Chondrocyte (in vitro differentiated cells): ENCODE measurements around the gene PLXNA4. TPM values are rescaled to one million over a fixed set of nuclear protein-coding genes. Genes with fewer than 3 reads are reported as not detected.

Experiments used
- DNase-seq: peaks from one replicate; pipeline ENCODE4 v3.0.0; 2021; ENCODE audit warnings: mixed read lengths, low spot score
- H3K27ac Mint-ChIP-seq: one replicate; pipeline ENCODE4 v1.8.0; 2021; ENCODE audit warnings: mild to moderate bottlenecking, moderate library complexity, mixed read lengths; ENCODE audit not compliant: unreplicated experiment
- H3K27me3 Mint-ChIP-seq: 2 replicates; pipeline ENCODE4 v1.8.0; 2021; ENCODE audit warnings: low read depth, mixed read lengths
- H3K36me3 Mint-ChIP-seq: 2 replicates; pipeline ENCODE4 v1.8.0; 2021; ENCODE audit warnings: low read depth, mixed read lengths
- H3K4me1 Mint-ChIP-seq: 2 replicates; pipeline ENCODE4 v1.8.0; 2021; ENCODE audit warnings: low read depth, mild to moderate bottlenecking, mixed read lengths
- H3K4me3 Mint-ChIP-seq: one replicate; pipeline ENCODE4 v1.8.0; 2021; ENCODE audit warnings: mild to moderate bottlenecking, moderate library complexity, mixed read lengths; ENCODE audit not compliant: unreplicated experiment
- H3K9me3 Mint-ChIP-seq: 2 replicates; pipeline ENCODE4 v1.8.0; 2021; ENCODE audit warnings: low read depth, mixed read lengths
- CTCF ChIP-seq: fragments of 200-600 bp; sonication (generic); IDR thresholded peaks from 2 replicates; pipeline ENCODE4 v1.5.0; 2021; ENCODE audit warnings: antibody characterized with exemption, mild to moderate bottlenecking, moderate library complexity
- total RNA-seq: library from RNA; stranded (reverse); gene quantifications from 3 replicates; pipeline ENCODE4 v1.2.1, GENCODE V29; 2021

The PLXNA4 gene
- total RNA-seq, 1 donor from 2014 or later = 11.3 TPM

DNA sequence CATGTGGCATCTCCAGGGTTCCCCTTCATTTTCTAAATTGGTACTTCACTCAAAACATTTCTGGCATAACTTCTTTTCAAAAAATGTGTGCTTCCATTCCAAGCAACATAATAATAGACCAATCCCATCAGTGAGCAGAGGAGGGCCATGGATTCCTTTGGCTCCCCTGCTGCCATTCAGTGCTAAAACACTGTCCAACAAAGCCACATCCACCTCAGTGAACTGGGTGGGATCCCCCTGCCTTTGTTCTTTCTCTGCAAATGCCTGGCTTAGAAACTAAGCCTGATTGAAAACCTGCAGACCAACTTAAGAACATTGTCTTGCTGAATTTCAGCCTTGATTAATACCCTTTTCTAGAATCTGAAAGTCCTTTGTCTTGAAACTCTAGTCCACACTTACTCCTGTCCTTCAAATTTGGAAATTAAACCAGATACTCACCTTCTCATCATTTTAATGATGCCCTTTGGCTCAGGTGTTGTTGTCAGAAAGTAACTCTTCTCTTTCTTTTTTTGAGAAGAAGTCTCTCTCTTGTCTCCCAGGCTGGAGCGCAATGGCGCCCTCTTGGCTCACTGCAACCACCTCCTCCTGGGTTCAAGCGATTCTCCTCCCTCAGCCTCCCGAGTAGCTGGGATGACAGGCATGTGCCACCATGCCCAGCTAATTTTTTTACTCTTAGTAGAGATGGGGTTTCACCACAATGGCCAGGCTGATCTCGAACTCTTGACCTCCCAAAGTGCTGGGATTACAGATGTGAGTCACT, 132.3 kb downstream of the PLXNA4 start:
- no peak overlapping the region for H3K27ac Mint-ChIP-seq
- H3K36me3 Mint-ChIP-seq = no peaks in the 10 kb centered on the region
- peaks cover 16% of the 10 kb centered on the region for H3K4me1 Mint-ChIP-seq
- no peak overlapping the region for H3K4me3 Mint-ChIP-seq
- TF ChIP-seq CTCF = no peak
- no peaks in the 10 kb centered on the region for H3K27me3 Mint-ChIP-seq
- no peak for DNase-seq
- H3K9me3 Mint-ChIP-seq = peaks cover 5% of the 10 kb centered on the region

- Mint-ChIP-seq H3K4me3 (no peak overlapping the region), H3K9me3 (no peaks in the 10 kb centered on the region), H3K36me3 (no peaks in the 10 kb centered on the region), H3K27ac (no peak overlapping the region), H3K4me1 (peaks cover 19% of the 10 kb centered on the region), H3K27me3 (no peaks in the 10 kb centered on the region)
- TF ChIP-seq CTCF = no peak
- no peak for DNase-seq
Measured at GRCh38 chr7:132441935-132442334, 134.3 kb downstream of the PLXNA4 start.

DNA sequence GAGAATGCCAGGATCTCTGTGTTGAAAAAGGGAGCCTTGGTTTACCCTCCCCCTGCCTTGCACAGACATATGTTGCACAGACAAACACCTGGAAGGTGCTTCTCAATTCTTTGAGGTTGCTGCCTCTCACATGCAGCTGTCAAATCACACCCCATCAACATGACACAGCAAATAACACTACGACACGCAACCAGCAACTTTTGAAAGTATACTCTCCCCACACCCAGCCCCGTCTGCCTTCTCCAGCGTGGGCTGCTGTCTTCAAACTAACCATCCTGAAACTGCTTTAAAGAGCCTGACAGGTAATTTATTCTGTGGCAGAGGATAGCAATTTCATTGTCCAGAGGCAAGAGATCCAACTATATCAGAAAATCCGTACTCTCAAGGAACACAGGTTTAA, 136.1 kb downstream of the PLXNA4 start:
- H3K4me1 Mint-ChIP-seq = peaks cover 19% of the 10 kb centered on the region

DNA sequence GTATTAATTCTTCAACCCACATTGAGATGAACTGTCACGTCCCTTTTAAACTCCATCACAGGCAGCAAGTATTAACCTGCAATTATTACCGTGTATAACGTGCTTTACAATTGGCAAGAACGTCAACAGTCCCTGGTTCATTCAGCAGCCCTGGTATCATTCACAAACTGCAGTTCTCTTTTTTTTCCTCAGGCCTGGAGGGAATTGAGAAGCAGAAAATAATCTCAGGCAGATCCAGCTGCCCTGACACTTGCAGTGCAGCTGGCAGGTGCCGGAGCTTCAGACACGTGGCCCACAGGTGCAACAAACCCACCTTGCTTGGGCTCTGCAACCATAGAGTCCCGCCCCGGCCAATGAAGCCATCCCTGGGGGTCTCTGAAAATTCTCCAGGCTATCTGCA, 137.3 kb downstream of the PLXNA4 start:
- TF ChIP-seq CTCF = no peak
- H3K4me3 Mint-ChIP-seq = no peak overlapping the region
- no peak for DNase-seq
- H3K4me1 Mint-ChIP-seq = peaks cover 19% of the 10 kb centered on the region
- no peak overlapping the region for H3K27ac Mint-ChIP-seq
- no peaks in the 10 kb centered on the region for H3K9me3 Mint-ChIP-seq
- H3K36me3 Mint-ChIP-seq = no peaks in the 10 kb centered on the region
- no peaks in the 10 kb centered on the region for H3K27me3 Mint-ChIP-seq

More for the DNA sequence above, 136.1 kb downstream of the PLXNA4 start:
- Mint-ChIP-seq H3K4me3 (no peak overlapping the region), H3K9me3 (no peaks in the 10 kb centered on the region), H3K27me3 (no peaks in the 10 kb centered on the region), H3K36me3 (no peaks in the 10 kb centered on the region), H3K27ac (no peak overlapping the region)
- TF ChIP-seq CTCF = no peak
- no peak for DNase-seq

DNA sequence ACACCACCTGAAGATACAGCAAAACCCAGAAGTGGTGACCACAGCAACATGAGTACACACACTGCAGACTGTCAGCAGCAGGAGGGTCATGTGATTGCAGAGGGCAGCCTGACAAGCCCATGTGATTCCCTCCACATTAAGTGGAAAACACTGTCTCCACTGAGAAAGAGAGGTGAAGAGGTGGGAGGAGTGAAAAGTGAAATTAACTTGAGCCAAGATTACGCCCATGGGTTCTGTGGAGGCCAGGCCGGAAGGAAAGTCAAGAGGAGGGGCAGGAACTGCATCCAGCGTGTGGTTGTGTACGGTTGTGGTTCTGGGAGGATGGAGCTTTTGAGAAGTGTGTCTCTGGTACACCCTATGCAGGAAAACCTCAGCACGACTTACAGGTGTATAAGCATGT, 138.5 kb downstream of the PLXNA4 start:
- Mint-ChIP-seq H3K27me3 (no peaks in the 10 kb centered on the region), H3K4me1 (peaks cover 10% of the 10 kb centered on the region), H3K9me3 (no peaks in the 10 kb centered on the region)

More for the DNA sequence above, 138.5 kb downstream of the PLXNA4 start:
- Mint-ChIP-seq H3K4me3 (no peak overlapping the region), H3K36me3 (no peaks in the 10 kb centered on the region), H3K27ac (no peak overlapping the region)
- TF ChIP-seq CTCF = no peak
- DNase-seq = no peak
